Activated CD8-positive, alpha-beta memory T cell treated with anti-CD3 and anti-CD28 coated beads for 48 hours (primary cell): ENCODE measurements around the gene NTN5.
"Not testable (repeated sequence)": the region's sequence is repeated elsewhere in the genome, so short reads cannot be mapped to it uniquely, and the experiment has no call there.

Experiments
- DNase-seq, 3 experiments: peaks; one replicate each; pipeline ENCODE4 v3.0.0-alpha.2; 2020; ENCODE audit warnings: low read depth in 2 of 3, low spot score in 2 of 3

The NTN5 gene, protein sequence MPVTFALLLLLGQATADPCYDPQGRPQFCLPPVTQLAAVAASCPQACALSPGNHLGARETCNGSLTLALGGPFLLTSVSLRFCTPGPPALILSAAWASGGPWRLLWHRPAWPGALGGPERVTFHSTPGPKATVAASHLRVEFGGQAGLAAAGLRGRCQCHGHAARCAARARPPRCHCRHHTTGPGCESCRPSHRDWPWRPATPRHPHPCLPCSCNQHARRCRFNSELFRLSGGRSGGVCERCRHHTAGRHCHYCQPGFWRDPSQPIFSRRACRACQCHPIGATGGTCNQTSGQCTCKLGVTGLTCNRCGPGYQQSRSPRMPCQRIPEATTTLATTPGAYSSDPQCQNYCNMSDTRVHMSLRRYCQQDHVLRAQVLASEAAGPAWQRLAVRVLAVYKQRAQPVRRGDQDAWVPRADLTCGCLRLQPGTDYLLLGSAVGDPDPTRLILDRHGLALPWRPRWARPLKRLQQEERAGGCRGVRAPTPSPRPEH

DNA sequence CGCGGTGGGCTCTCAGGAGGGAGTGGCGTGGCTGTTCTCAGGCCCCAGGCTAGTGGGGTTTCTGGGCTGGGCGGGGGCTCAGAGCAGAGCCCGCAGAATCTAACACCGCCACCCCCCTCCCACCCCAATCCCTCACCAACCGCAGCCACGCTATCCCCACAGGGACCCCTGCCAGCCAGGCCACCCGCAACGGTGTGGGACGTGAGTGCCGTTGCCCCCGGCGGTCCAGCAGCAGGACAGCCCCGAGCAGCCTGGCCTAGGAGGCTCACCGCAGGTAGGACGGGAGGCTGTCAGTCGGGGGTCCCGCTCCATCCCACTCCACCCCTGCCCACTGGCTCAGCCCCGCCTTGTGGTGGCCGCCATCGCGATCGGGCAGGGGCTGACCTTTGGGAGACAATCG is at the start of gene NTN5:
NTN5 (minus strand) TSS at position 24 of the 400 bp plus-strand sequence. CDS start 2,031 bp downstream, outside the sequence.
- DNase-seq = no peak

DNA sequence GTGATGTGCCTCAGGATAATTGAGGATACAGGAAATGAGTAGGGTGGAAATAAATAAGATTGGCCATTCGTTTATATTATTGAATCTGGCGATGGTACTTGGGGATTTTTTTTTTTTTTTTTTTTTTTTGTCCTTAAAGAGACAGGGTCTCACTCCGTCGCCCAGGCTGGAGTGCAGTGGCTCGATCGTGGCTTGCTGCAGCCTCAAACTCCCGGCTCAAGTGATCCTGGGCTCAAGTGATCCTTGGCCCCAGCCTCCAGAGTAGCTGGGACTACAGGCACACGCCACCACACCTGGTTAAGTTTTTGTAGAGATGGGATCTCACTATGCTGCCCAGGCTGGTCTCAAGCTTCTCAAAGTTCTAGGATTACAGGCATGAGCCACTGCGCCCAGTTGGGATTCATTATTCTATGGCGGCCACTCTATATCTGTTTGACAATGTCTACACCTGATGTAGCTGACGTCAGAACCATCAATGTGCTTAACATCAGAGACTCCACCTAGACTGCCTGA is 49.4 kb upstream of the NTN5 start:
- DNase-seq = no peak

DNA sequence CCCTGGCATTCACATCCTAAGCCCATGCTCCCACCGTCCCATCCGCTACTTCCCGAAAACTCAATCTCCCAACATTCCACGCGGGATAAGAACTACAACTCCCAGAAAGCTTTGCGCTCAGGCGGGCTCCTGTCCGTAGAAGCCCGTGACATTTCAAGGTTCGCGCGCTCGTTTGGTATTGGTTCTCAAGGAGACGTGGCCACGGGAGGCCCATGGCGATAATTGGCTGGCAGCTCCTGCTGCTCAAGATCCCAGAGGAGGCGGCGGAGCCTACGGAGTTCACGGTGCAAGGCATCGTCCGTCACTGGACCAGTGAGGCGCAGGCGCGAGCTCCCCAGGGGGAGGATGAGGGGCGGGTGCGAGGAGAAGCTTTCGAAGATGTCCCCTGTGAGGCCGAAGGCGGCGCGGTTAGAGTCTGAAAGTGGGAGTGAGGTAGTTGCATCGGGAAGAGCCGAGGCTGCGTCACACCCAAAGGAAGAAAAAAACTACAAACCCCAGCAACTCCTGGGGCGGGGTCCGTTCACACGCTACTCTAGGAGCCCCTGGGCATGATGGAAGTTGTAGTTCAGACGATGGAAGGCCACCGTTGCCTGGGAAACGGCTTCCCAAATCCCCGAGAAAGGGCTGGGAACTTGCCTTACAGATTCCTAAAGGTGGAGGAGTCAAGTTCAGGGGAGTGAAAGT is 47.9 kb upstream of the NTN5 start:
- peak; percentile 71 to 81 (median 74) for DNase-seq

DNA sequence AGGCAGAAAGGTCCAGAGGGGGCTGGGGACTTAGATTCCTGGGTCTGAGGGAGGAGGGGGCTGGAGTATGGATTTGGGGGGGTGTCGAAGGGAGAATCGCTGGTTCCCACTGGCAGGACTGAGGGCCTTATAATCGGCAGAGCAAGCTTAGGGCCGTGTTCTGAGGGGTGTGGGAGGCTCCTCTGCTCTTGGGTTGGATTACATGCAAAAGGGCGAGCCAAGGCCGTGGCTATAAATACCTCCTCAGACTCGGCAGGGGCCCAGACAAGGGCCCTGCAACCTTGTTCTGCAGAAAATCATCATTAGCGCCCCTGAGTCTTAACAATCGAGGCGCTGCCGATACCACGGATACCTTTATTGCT is 47.4 kb upstream of the NTN5 start:
- no peak for DNase-seq

DNA sequence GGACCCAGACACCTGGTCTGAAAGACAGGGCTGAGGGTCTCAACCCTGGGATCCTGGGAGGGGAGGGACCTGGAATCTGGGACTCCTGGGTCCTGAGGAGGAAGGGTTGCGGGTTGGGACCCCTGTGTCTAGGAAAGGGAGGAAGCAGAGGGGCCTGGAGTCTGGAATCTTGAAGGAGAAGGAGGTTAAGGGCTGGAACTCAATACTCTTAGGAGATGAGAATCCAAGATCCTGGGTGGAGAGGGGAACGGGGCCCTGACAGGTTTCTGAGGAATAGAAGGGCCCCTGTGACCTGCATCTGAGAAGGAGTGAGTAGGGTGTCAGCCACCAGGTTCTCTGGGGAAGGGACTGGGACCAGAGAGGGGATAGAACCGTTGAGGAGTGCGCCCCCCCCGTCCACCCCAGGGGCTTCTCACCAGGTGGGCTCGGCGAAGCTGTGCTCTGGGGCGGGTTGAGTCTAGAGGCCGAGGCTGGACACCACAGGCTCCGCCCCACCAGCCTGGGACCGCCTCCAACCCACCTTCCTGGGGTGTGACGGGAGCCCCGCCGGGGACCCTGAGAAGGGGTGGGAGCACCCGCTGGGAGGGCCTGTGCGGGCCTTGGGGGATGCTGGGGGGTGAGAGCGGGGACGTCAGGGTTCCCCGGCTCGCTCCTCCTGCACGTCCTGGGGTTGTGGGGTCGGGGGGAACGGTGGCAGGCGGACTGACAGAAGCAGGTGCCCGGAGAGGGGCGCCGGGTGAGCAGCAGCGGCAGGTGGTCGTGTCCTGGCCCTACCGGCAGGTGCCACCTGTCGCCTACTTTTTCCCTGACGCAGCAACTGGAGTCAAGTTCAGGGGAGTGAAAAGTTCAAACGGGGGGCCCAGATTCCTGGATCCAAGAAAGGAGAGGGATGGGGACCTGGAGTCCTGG is 46.7 kb upstream of the NTN5 start, which contains the start of gene MAMSTR:
MAMSTR (minus strand) TSS at position 463 of the 909 bp plus-strand sequence. CDS start 694 bp downstream, outside the sequence.
- DNase-seq = no peak

DNA sequence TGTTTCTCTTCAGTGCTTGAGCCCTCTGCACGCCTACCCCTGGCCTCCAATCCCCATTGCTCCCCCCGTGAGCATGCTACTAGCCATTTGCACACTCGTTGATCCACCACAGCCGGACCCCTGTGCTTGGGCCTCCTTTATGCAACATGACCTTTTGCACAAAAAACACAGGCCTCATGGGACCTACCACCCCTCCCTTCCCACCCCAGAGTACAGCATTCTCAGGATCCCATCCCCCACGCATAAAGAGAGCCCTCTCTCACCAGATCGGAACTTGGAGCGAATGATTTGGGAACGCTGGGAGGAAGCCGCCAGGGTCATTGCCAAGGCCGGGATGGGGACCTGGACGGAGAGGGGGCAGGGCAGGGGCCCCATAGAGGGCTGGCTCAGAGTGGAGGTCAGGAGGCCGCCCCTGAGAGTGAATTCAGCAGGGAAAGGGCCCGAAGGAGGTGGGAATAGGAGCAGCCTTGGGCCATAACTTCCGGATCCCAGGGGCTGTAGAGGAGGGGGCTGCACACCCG is 46.0 kb upstream of the NTN5 start:
- DNase-seq = no peak

DNA sequence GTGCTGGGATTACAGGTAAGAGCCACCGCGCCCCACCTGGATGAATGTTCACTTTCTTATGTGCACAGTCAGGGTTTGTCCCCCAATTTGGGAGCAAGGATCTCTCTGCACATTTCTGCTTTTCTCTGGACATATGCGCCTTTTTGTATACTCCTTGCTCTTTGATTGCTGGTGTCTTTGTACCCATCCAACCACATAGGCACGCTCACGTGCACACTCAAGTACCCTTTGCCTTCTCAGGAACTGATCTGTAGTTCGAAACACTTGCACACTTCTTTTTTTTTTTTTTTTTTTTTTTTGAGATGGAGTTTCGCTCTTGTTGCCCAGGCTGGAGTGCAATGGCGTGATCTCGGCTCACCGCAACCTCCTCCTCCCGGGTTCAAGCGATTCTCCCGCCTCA is 45.3 kb upstream of the NTN5 start:
- DNase-seq = not testable (repeated sequence)

DNA sequence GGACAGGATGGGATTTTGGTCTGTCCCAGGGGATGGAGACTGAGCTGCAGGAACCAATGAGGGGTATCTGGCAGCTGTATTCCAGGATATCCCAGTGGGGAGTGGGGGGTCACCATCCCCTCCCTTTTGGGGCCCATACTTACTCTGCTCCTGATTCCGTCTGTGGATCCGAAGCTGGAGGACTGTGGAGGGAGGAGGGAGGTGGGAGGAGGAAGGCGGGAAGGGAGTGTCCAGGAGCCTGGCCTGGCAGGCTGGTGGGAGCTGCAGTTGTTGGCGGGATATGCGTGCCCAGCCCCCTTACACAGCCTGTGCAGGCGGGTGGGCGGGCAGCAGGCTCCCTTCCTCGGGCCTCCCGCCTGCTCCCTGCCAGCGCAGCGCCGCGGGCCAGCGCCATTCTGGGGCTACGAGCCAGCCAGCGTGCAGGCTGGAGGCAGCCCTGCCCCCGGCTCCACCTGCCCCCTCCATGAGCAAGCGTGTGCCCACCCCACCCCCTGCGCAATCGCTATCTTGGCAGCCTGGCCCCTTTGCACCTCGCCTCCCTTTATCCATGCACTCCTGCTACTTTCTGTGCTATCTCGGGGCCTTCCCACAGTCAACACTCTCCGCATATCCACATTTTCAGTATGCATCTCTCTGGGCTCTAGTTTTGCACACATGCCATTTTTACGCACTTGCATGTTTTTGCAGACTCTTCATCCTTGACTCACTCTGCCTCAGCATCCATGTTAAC is 43.9 kb upstream of the NTN5 start:
- no peak for DNase-seq

DNA sequence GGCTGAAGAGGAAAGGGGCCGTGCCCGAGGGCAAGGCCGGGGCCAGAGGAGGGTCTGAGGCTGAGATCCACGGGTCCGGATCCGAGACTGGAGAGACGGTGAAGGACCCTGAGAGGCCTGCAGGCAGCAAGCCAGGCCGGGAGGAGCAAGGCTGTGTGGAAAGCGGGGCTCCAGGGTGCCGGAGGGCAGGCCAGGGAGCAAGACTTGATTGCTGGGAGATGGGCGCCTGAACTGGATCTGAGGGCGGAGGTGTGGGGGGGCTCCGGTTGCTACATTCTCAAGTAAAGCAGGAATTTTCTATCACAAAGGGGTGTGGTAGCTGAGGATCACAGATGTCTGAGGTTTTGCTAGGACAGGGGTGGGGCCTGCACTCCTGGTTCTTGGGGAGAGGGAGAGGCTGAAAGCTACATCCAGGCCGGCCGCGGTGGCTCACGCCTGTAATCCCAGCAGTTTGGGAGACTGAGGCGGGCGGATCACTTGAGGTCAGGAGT is 42.9 kb upstream of the NTN5 start:
- DNase-seq = no peak

DNA sequence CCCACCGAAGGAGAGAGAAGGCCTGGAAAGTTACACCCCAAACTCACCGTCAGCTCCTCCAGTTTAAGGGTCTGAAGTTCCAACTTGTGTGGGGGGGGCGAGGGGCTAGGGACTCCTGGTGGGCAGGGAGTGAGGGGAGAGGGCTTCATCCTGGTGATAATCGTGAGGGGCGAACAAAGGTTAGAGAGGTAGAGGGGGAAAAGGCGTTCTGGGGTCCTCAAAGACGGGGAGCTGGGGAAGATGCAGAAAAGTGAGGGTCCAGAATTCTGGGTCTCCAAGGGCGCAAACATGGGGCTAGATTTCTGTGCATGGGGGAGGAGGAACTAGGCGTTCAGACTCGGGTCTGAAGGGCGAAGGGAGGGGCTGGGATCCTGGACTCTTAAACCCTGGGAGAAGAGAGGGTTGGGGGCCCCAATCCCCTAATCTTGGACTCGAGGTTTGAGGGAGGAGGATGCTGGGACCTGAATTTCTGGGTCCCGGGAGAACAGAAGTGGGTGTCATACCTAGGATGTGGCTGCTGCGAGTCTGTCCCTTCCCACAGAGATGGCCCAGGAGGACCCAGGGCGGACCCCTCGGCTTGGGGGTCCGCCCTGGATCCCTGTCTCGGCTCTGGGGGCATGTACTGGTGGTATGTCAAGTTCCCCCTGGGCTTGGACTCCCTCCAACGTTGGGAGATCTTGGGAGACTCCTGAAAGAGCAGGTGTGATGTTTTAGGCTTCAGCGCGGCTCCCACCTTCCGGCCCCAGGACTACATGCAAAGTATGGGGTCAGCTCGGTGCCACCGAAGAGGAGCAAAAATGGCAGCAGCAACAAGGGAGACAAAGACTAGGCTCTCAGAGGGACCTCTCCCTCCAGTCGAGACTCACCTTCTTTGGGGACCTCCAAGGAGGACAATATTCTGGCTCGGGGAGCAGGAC is 42.2 kb upstream of the NTN5 start:
- no peak for DNase-seq

DNA sequence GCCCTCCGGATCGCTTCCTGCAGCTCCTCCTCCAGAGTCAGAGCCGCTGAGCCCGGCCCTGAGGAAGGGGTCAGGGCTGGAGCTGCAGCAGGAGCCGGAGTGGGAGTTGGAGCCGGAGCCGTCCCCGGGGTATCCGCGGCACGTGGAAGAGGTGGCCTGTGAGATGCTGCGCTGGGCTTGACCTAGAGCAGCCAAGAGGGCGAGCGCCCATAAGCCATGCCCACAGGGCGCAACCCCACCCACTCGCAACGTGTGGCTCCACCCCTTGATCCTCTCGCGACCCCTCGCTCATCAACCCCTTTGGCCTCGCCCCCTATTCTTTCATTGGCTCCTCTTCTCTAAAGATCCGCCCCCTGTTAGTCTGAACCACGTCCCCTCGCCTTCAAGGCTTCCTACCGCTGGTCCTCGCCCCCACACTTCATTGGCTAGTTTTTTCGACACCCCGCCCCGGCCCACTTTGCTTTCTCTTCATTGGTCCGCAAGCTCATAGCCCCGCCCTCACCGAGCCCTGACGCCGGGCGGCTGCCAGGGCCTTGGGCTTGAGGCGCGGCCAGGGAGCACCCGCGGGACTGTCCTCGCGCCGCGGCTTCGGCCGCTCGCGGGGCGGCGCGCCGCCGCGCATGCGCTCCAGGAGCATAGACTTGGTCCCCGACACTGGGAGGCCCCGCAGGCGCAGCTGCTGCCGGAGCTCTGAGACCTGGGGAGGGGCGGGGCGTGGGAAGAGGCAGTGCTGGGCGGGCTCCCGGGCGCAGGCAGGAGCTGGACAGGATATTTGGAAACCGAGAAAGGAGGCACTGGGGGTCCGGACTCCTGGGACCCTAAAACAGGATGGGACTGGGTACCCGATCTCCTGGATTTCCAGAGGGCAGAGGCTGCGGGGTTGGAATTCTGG is 41.3 kb upstream of the NTN5 start:
- peak; percentile 89 to 99 (median 92) for DNase-seq

DNA sequence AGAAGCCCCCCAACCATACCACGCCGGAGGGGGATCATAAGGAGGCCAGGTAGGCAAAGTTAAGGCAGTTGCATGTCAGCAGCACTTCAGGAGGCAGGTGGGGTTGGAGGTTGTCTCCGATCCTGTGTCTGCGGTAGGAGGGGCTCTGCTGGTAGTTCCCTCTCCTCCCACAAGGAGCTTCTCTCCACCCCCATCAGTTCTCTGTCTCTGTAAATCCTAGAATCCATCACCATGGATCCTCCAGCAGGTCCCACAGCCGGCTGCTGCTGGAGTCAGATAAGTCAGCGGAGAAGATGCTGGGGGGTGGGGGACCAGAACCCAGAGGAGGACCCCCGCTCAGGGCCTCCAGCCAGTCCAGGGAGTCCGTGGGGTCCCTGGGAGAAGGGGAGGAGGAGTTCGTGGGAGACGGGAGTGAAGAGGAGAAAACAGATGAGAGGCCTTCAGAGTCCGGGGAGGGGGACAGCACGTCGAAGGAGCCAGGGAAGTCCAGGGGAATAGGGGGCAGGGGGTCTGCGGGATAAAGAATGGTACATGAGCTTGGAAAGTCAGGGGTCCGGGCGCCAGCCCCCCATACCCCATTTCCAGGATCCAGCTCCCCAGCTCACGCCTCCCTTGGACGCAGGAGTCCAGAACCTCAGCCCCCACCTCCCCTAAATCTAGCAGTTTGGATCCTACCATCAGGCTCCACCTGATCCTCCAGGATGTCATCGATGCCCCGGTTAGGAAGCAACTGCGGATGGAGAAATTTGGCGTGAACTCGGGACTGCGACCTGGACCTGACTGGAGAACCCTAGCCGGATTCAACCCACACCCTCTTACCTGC is 40.4 kb upstream of the NTN5 start:
- DNase-seq = no peak

DNA sequence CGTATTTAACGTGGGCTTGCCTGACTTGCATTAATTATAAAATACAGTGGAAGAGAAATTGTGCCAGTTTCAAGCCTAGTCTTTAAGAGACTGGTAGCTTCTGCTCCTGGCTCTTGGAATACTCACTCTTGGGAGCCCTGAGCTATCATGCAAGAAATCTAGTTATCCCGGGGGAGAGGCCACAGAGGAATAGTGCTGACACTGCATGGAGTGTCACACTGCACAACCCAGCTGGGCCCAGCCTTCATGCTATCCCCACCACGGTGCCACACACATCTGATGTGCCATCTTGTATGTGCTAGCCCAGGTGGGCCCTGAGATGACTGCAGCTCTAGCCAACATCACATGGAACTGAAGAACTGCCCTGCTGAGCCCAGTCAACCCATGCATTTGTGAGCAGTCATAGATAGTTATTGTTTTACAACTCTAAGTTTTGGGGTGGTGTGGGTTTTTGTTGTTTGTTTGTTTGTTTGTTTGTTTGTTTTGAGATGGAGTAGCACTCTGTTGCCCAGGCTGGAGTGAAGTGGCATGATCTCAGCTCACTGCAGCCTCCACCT is 38.4 kb upstream of the NTN5 start:
- DNase-seq = no peak

DNA sequence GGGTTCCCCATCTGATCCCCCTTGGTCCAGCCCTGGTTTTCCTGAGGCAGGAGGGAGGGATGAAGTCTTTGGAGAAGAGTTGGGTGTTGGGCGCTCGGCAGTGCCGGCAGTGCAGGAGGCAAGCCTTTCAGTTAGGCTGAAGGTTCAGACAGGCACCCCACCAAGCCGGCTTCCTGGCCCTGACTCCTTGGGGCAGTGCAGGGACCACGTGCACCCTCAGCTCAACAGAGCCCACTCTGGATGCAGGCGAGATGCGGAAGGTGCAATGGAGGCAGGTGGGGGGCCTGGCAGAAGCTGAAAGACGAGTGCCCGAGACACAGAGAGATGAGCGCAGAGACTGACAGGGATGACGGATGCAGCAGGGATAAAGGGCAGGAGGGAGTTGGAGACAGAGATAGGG is 35.7 kb upstream of the NTN5 start:
- DNase-seq = no peak

DNA sequence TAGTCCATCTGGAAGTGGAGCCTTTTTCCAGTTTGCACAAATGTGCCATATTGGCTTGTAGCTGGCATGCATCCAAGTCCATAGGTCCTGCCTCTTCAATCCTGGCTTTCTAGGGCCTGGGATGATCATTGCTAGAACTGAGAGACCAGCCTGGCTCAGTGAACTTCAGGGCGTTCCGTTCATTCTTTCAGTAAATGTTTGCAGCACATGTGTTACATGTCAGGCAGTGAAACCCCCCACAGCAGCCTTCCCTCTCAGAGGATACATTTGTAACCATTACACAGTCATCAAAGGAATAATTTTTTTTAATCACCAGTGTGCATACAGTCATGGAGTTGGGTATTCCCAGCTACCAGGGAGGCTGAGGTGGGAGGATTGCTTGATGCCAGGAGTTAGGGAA is 32.6 kb upstream of the NTN5 start:
- DNase-seq = no peak

DNA sequence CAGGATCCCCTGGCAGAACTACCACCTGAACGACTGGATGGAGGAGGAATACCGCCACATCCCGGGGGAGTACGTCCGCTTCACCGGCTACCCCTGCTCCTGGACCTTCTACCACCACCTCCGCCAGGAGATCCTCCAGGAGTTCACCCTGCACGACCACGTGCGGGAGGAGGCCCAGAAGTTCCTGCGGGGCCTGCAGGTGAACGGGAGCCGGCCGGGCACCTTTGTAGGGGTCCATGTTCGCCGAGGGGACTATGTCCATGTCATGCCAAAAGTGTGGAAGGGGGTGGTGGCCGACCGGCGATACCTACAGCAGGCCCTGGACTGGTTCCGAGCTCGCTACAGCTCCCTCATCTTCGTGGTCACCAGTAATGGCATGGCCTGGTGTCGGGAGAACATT is 30.5 kb upstream of the NTN5 start:
- no peak for DNase-seq

DNA sequence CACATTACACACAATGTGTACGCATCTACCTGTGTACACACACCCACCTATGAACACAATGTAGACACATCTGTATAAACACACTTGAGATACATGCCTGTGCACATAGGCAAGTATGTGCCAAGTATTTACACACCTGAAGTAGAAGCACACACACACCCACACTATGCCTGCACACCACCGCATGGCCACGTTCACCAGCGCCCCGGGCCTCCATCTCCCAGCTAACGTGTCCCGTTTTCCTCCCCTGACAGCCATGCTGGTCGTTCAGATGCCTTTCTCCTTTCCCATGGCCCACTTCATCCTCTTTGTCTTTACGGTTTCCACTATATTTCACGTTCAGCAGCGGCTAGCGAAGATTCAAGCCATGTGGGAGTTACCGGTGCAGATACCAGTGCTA is 29.9 kb upstream of the NTN5 start:
- no peak for DNase-seq
